ENCODE data around the gene LRCOL1.

LRCOL1 gene

GRCh38 chr12:132632521-132633228, 22.3 kb upstream of the LRCOL1 start:
- Histone ChIP-seq H3F3A (ENCODE audit: insufficient read depth, low read length) (no peaks in the 10 kb centered on the region), H3K4me2 (ENCODE audit: low read depth, low read length) (no peak overlapping the region), H3K4me3 (ENCODE audit: low read length) (no peak overlapping the region), H4K20me1 (ENCODE audit: insufficient read depth, low read length) (no peaks in the 10 kb centered on the region), H3K9me3 (replicated peaks; ENCODE audit: insufficient read depth, low read length) (no peaks in the 10 kb centered on the region), H3K9me2 (replicated peaks; ENCODE audit: insufficient read depth, low read length) (no peaks in the 10 kb centered on the region), H3K79me2 (ENCODE audit: low read length) (no peaks in the 10 kb centered on the region), H3K27me3 (replicated peaks; ENCODE audit: insufficient read depth, low read length) (no peaks in the 10 kb centered on the region), H3K27ac (ENCODE audit: low read length) (no peak overlapping the region), H3K36me3 (replicated peaks; ENCODE audit: insufficient read depth, low read length) (no peaks in the 10 kb centered on the region), H3K9ac (ENCODE audit: low read length) (no peak overlapping the region), H2AFZ (ENCODE audit: low read length) (no peak overlapping the region), H3K4me1 (ENCODE audit: low read length) (no peaks in the 10 kb centered on the region)
- no peak for DNase-seq
- no peak for TF ChIP-seq EZH2phosphoT487 (IDR thresholded peaks at IDR 0.05; ENCODE audit: low read length)
- TF ChIP-seq CTCF (IDR thresholded peaks at IDR 0.05; ENCODE audit: low read length): no peak
- TF ChIP-seq EZH2 (optimal IDR thresholded peaks at IDR 0.05; ENCODE audit: low read depth, low read length): no peak

DNA sequence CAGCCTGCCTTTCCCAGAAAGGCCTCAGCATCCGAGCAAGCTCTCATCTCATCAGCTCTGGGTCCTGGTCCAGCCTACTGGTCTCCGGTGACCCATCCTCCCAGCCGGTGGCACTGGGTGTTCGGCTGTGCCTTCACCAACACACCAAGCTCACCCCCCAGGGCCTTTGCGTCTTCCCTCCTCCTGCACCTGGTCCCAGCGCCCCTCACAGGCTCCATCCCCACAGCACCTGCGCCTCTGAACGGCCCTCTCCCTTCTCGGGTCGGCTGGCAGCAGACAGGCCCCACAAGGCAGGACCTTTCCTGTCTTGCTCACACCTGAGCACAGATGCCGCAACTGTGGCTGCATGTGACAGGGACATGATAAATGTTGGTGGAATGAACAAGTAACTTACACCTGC, 21.3 kb upstream of the LRCOL1 start:
- H3K4me1 ChIP-seq (ENCODE audit: low read length): no peaks in the 10 kb centered on the region
- H3F3A ChIP-seq (ENCODE audit: insufficient read depth, low read length): no peaks in the 10 kb centered on the region
- no peaks in the 10 kb centered on the region for H4K20me1 ChIP-seq (ENCODE audit: insufficient read depth, low read length)
- H3K9me2 ChIP-seq (replicated peaks; ENCODE audit: insufficient read depth, low read length): no peaks in the 10 kb centered on the region
- H2AFZ ChIP-seq (ENCODE audit: low read length): no peak overlapping the region
- H3K79me2 ChIP-seq (ENCODE audit: low read length): no peaks in the 10 kb centered on the region
- no peak overlapping the region for H3K9ac ChIP-seq (ENCODE audit: low read length)
- no peak for TF ChIP-seq CTCF (IDR thresholded peaks at IDR 0.05; ENCODE audit: low read length)
- no peak for TF ChIP-seq EZH2 (optimal IDR thresholded peaks at IDR 0.05; ENCODE audit: low read depth, low read length)
- no peak for TF ChIP-seq EZH2phosphoT487 (IDR thresholded peaks at IDR 0.05; ENCODE audit: low read length)
- no peak overlapping the region for H3K27ac ChIP-seq (ENCODE audit: low read length)
- no peaks in the 10 kb centered on the region for H3K9me3 ChIP-seq (replicated peaks; ENCODE audit: insufficient read depth, low read length)
- no peaks in the 10 kb centered on the region for H3K36me3 ChIP-seq (replicated peaks; ENCODE audit: insufficient read depth, low read length)
- no peak overlapping the region for H3K4me2 ChIP-seq (ENCODE audit: low read depth, low read length)
- H3K27me3 ChIP-seq (replicated peaks; ENCODE audit: insufficient read depth, low read length): no peaks in the 10 kb centered on the region
- no peak overlapping the region for H3K4me3 ChIP-seq (ENCODE audit: low read length)
- no peak for DNase-seq

DNA sequence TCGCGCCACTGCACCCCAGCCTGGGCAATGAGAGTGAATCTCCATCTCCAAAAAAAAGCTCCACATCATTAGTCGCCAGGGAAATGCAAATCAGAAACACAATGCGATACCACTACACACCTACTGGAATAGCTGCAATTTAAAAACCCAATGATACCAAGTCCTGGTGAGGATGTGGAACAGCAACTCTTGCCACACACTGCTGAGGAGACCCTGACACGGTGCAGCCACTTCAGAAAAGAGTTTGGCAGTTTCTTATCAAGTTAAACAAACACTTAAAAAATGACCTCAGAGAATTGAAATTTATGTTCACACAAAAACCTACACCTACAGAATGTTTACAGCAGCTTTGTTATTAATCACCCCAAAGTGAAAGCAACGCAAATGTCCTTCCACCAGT, 20.3 kb upstream of the LRCOL1 start:
- no peaks in the 10 kb centered on the region for H3K36me3 ChIP-seq (replicated peaks; ENCODE audit: insufficient read depth, low read length)

More for the DNA sequence above, 20.3 kb upstream of the LRCOL1 start:
- no peaks in the 10 kb centered on the region for H3K79me2 ChIP-seq (ENCODE audit: low read length)
- TF ChIP-seq EZH2 (optimal IDR thresholded peaks at IDR 0.05; ENCODE audit: low read depth, low read length) (no peak), EZH2phosphoT487 (IDR thresholded peaks at IDR 0.05; ENCODE audit: low read length) (no peak), CTCF (IDR thresholded peaks at IDR 0.05; ENCODE audit: low read length) (no peak)
- H3K27me3 ChIP-seq (replicated peaks; ENCODE audit: insufficient read depth, low read length): no peaks in the 10 kb centered on the region
- no peak overlapping the region for H3K9ac ChIP-seq (ENCODE audit: low read length)
- no peak overlapping the region for H3K4me3 ChIP-seq (ENCODE audit: low read length)
- H3K27ac ChIP-seq (ENCODE audit: low read length): no peak overlapping the region
- H3K4me1 ChIP-seq (ENCODE audit: low read length): no peaks in the 10 kb centered on the region
- no peak overlapping the region for H3K4me2 ChIP-seq (ENCODE audit: low read depth, low read length)
- H4K20me1 ChIP-seq (ENCODE audit: insufficient read depth, low read length): no peaks in the 10 kb centered on the region
- H3K9me3 ChIP-seq (replicated peaks; ENCODE audit: insufficient read depth, low read length): no peaks in the 10 kb centered on the region
- no peaks in the 10 kb centered on the region for H3F3A ChIP-seq (ENCODE audit: insufficient read depth, low read length)
- no peak overlapping the region for H2AFZ ChIP-seq (ENCODE audit: low read length)
- DNase-seq: no peak
- H3K9me2 ChIP-seq (replicated peaks; ENCODE audit: insufficient read depth, low read length): no peaks in the 10 kb centered on the region
